ENCODE measurements around the gene KYNU.
"Not testable (repeated sequence)": the region's sequence is repeated elsewhere in the genome, so short reads cannot be mapped to it uniquely, and the experiment has no call there.

KYNU gene

DNA sequence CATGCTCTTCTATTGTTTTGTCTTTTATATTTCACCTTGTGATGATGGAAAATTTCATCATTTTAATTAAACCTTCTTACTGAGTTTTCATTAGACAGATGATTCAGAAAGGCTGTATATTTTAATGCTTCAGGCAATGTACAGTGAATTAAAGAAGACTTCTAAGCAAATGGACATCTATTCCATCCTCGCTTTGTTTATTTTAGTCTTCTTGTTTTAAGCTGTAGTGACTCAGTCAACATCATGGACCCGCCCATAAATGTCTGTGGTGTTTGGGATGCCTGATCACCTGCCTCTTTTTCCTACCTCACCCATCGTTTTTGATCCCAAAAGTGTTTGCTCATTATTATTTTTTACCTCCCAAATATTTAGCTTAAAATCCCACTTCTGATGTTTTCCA is 43.1 kb downstream of the KYNU start:
- FAIRE-seq = no peak

DNA sequence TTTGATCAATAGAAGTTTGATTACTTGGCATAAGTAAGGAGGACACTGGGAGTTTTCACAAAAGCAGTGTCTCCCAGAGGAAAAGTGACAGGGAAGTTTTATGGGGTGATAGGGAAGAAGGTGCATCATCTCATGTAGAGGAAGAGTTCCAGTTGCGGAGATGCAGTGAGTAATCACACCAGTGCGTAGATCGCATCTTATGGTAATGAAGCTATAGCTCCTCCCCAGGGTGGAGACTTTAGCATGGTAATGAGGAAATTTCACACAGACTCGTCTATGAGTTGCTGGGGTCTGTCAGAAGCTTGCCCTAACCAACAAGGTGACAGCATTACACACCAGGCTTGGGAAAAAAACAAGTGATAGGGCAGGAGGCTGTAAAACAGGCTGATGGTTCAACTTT is 49.0 kb downstream of the KYNU start:
- FAIRE-seq = no peak

DNA sequence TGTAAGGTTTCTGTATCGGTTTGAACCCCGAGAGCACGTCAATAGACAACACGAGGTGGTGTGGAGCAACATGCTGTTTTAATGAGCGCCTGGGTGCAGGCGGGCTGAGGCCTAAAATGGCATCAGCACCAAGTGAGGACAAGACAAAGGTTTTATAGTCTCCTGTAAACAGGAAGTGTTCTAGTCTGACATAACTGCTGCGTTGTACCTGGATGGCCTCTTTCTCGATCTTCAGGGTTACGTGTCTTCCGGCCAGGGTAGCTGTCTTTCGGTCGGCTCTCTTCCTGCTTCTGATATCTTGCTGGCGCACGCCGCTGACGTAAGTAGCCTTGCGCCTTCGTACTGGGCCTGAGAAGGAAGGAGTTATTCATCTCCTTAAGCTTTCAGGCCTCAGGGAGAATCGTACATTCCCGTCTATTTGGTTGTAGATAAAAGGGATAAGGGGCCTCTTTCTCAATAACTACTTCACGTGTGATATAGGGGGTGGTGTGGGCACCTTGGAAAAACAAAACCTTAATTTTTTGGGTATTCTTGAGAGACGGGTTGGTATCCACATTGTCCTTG is 53.5 kb downstream of the KYNU start:
- FAIRE-seq = no peak

- no peak for FAIRE-seq
These were observed 56.5 kb downstream of the KYNU start for GRCh38 chr2:142933916-142934315.

DNA sequence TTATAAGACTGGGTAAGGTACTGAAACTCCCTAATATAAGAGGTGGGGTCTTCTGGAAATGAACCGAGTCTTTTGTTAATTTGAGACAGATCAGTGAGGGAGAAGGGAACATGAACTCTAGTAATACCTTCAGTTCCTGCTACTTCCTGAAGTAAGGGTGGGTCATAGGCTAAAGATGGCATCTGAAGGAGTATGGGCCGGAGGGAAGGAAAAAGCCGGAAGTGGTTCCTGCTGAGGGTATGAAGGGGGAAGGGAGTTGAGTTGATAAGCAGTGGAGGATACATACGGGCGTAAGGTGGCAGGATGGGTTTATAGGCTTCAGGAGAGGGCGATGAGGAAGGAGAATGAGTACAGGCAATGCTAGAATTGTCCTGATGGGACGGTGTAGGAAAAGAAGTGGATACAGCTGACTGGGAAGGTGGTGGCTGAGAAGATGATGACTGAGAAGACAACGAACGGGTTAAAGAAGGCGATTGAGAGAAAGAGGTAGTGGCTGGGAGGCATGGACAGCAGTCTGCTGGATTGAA is 58.2 kb downstream of the KYNU start:
- FAIRE-seq = no peak

- FAIRE-seq = no peak
These were observed 59.2 kb downstream of the KYNU start for GRCh38 chr2:142936629-142937028.

DNA sequence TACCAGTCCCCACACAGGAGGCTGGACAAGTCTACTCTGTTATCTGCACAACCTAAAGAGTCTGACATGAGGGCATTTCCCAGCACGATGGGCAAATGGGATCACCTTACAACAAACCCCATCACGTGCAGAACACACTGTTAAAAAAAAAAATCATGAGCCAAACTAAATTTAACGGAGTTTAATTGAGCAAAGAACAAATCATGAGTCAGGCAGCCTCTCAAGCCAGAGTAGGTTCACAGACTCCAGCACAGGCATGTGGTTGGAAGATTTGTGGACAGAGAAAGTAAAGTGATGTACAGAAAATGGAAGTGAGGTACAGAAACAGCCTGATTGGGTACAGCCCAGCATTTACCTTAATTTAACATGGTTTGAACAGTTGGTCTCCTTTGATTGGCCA is 59.9 kb downstream of the KYNU start:
- no peak for FAIRE-seq

DNA sequence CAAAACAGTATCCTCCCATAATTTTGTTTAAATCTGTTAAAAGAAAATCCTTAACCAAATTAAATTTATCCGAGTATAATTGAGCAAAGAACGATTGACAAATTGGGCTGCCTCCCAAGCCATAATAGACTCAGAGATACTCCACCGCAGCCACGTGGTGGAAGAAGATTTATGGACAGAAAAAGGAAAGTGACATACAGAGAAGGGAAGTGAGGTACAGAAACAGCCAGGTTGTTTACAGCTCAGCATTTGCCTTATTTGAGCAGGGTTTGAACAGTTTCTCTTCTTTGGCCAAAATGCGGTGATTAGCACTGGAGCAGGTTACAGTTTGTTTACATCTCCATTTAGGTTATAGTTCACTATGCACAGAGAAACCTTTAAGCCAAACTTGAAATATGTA is 60.8 kb downstream of the KYNU start:
- no peak for FAIRE-seq

DNA sequence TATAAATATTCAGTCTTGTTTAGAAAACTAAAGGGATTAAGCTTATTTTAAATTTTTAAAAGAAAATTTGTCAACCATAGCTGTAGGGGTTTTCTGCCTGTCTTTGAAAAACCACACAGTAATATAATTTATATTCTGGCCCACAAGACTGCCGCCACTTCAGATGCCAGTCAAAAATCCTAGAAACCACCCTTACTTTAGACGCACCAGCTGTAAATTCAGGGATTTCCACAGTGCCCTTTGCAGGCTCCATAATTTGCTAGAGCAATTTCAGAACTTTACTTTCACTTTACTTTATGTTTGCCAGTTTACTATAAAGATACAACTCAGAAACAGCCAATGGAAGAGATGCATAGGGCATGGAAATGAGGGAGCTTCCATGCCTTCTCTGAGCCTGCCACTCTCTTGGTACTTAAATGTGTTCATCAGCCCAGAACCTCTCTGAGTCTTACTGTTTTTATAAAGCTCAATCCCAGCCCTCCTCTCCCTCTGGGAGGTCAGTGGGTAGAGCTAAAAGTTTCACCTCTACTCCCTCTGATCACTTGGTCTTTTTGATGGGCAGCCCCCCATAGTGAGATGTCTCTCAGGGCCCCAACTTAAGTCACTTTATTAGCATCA is 63.3 kb downstream of the KYNU start:
- no peak for FAIRE-seq

DNA sequence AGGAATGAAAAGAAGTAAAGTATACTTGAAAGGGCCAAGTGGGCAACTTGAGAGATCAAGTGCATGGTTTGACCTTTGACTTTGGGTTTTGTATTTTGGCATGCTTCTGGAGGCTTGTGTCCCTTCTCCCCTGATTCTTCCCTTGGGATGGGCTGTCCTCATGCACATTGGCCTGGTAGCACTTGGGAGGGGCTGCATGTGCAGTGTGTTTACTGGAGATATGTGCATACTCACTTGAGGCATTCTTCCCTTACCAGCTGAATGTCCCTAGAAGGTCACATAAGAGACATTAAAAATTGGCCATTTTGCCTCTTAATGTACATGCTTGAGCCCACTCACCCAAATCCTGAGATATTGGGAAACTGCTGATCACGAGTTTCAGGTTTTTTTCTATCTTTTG is 65.2 kb downstream of the KYNU start:
- FAIRE-seq = no peak

GRCh38 chr2:142944264-142944663 is 66.8 kb downstream of the KYNU start:
- FAIRE-seq = no peak

DNA sequence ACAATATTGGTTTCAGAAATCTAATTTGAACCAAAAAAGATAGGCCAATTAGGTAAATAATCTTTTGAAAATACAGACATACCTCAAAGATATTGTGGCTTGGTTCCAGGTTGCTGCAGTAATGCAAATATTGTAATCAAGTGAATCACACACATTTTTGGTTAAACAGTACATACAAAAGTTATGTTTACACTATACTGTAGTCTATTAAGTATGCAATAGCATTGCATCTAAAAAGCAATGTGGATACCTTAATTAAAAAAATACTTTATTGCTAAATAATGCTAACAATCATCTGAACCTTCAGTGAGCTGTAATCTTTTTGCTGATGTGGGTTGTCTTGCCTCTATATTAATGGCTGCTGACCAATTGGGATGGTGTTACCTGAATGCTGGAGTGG is 67.3 kb downstream of the KYNU start:
- FAIRE-seq = no peak

DNA sequence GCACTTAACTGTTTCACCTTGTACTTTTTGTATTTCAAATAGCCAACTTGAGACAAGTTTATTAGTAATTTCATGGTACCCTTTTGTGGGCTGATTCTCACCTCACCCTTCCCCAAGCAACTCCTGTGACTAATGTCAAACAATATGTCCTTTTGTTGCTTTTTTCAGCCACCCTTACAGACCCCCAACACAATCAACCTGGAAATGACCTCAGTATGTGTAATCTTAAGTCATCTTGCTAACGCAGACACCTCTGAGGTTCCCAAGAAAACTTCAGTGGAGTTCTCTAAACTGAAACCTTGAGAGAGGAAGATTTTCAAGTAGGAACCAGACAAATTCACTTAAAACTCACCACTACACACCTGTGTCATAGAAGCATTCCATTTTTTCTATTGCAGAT is 69.5 kb downstream of the KYNU start:
- no peak for FAIRE-seq

DNA sequence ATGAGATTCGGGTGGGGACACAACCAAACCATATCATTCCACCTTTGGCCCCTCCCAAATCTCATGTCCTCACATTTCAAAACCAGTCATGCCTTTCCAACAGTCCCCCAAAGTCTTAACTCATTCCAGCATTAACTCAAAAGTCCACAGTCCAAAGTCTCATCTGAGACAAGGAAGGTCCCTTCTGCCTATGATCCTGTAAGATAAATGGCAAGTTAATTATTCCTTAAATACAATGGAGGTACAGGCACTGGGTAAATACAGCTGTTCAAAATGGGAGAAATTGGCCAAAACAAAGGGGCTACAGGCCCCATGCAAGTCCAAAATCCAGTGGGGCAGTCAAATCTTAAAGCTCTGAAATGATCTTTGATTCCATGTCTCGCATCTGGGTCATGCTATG is 71.3 kb downstream of the KYNU start:
- not testable (repeated sequence) for FAIRE-seq

DNA sequence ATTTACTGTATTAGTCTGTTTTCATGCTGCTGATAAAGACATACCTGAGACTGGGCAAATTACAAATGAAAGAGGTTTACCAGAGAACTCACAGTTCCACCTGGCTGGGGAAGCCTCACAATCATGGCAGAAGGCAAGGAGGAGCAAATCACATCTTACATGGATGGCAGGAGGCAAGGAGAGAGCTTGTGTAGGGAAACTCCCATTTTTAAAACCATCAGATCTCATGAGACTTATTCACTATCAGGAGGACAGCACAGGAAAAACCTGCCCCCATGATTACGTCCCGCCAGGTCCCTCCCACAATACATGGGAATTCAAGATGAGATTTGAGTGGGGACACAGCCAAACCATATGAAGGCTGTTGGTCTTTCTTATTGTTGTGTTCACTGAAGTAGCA is 72.9 kb downstream of the KYNU start:
- not testable (repeated sequence) for FAIRE-seq

GRCh38 chr2:142951190-142952007 is 73.9 kb downstream of the KYNU start:
- no peak for FAIRE-seq

GRCh38 chr2:142952018-142952417 is 74.6 kb downstream of the KYNU start:
- FAIRE-seq = no peak

DNA sequence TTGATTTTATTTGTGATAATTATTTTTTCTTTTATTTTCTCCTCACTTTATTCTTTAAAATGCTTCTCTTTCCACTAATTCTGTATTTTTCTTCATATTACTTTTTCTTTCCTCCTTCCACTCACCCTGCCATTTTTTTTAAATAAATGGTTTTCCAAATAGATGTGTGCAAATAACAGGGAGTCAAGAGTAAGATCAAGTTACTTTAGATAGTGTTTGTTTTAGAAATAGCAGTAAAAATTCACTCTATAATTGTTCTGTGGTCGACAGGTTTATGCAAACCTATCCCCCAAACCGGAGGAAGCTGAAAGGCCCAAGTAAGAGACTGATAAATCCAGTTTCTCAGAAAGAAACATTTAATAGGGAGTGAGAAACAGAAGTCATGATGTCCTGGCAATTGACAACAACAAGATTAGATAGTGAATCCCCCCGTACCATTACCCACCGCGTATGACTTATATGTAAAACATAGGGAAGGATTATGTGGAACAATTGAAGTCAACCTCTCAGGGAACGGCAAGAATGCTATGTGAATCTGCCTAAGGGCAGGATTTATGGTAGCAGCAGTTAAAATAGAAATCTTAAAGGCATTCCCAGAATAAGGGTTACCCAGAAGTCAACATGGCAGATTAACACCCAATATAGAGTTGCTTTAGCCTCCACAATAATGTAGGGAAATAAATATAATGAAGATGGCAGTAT is 75.5 kb downstream of the KYNU start:
- no peak for FAIRE-seq

GRCh38 chr2:142954493-142954892 is 77.0 kb downstream of the KYNU start:
- no peak for FAIRE-seq

- FAIRE-seq = no peak
These were observed 79.7 kb downstream of the KYNU start for GRCh38 chr2:142957144-142957543.

GRCh38 chr2:142961202-142961601 is 83.7 kb downstream of the KYNU start:
- FAIRE-seq = no peak

- no peak for FAIRE-seq
These were observed 88.0 kb downstream of the KYNU start for GRCh38 chr2:142965443-142965842.

GRCh38 chr2:142966284-142966683 is 88.8 kb downstream of the KYNU start:
- FAIRE-seq = no peak

DNA sequence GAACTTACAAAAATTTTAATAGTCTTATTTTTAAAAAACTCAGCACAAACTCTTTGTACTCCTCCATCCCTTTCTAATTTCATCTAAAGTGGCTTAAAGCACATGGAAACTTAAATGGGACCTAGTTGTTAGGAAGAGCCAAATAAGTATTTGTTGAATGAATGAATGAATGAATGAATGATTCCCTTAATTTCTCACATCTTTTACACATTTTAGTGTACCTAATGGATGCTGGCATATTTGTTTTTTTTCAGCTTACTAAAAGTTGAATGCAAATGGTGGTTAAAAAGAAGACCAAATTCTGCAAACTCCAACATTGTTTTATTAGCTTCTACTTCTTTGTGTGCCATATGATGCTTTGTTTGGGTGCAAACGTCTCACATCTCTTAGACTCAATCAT is 89.6 kb downstream of the KYNU start:
- FAIRE-seq = no peak

Data from G401.6 (cell line).